ENCODE results near the gene COL21A1.

Gene COL21A1

GRCh38 chr6:56102216-56102615 lies 145.2 kb downstream of the COL21A1 start:
- no peak for DNase-seq

GRCh38 chr6:56101141-56101553 lies 146.2 kb downstream of the COL21A1 start:
- no peak for DNase-seq

GRCh38 chr6:56096946-56097621 lies 150.3 kb downstream of the COL21A1 start:
- peak; percentile 77 for DNase-seq

GRCh38 chr6:56096541-56096940 lies 150.8 kb downstream of the COL21A1 start:
- peak; percentile 94 for DNase-seq

GRCh38 chr6:56093776-56094175 lies 153.6 kb downstream of the COL21A1 start:
- DNase-seq = no peak

GRCh38 chr6:56091159-56091869 lies 156.1 kb downstream of the COL21A1 start:
- DNase-seq = peak; percentile 28

- DNase-seq = no peak
Measured at GRCh38 chr6:56088641-56089040, 158.7 kb downstream of the COL21A1 start.

- no peak for DNase-seq
Measured at GRCh38 chr6:56087421-56087820, 160.0 kb downstream of the COL21A1 start.

GRCh38 chr6:56079751-56080540 lies 167.4 kb downstream of the COL21A1 start:
- DNase-seq = no peak

GRCh38 chr6:56076033-56076432 lies 171.3 kb downstream of the COL21A1 start:
- no peak for DNase-seq

GRCh38 chr6:56073761-56074160 lies 173.6 kb downstream of the COL21A1 start:
- DNase-seq = no peak

GRCh38 chr6:56073315-56073714 lies 174.1 kb downstream of the COL21A1 start:
- DNase-seq = no peak

GRCh38 chr6:56072856-56073255 lies 174.5 kb downstream of the COL21A1 start:
- DNase-seq = no peak

GRCh38 chr6:56065408-56065807 lies 182.0 kb downstream of the COL21A1 start:
- DNase-seq = no peak

- no peak for DNase-seq
Measured at GRCh38 chr6:56062836-56063235, 184.5 kb downstream of the COL21A1 start.

GRCh38 chr6:56058636-56059035 lies 188.7 kb downstream of the COL21A1 start:
- DNase-seq = no peak

- DNase-seq = no peak
Measured at GRCh38 chr6:56055081-56055704, 192.2 kb downstream of the COL21A1 start.

- no peak for DNase-seq
Measured at GRCh38 chr6:56051202-56051598, 196.2 kb downstream of the COL21A1 start.

- no peak for DNase-seq
Measured at GRCh38 chr6:56050530-56051201, 196.7 kb downstream of the COL21A1 start.

- no peak for DNase-seq
Measured at GRCh38 chr6:56048601-56049000, 198.8 kb downstream of the COL21A1 start.

GRCh38 chr6:56047931-56048540 lies 199.3 kb downstream of the COL21A1 start:
- no peak for DNase-seq

GRCh38 chr6:56046576-56046975 lies 200.8 kb downstream of the COL21A1 start:
- no peak for DNase-seq
